Measurements from ENCODE around the gene NPY4R2. TPM values are rescaled to one million over a fixed set of nuclear protein-coding genes. Genes with fewer than 3 reads are reported as not detected.
"Not testable (repeated sequence)": the region's sequence is repeated elsewhere in the genome, so short reads cannot be mapped to it uniquely, and the experiment has no call there.

NPY4R2 gene, protein sequence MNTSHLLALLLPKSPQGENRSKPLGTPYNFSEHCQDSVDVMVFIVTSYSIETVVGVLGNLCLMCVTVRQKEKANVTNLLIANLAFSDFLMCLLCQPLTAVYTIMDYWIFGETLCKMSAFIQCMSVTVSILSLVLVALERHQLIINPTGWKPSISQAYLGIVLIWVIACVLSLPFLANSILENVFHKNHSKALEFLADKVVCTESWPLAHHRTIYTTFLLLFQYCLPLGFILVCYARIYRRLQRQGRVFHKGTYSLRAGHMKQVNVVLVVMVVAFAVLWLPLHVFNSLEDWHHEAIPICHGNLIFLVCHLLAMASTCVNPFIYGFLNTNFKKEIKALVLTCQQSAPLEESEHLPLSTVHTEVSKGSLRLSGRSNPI
- polyA plus RNA-seq (2013, experiment 1 of 2; ENCODE audit: insufficient read length) = 0.31 TPM
- not detected for polyA plus RNA-seq (2013, experiment 2 of 2; ENCODE audit: insufficient read length)

DNA sequence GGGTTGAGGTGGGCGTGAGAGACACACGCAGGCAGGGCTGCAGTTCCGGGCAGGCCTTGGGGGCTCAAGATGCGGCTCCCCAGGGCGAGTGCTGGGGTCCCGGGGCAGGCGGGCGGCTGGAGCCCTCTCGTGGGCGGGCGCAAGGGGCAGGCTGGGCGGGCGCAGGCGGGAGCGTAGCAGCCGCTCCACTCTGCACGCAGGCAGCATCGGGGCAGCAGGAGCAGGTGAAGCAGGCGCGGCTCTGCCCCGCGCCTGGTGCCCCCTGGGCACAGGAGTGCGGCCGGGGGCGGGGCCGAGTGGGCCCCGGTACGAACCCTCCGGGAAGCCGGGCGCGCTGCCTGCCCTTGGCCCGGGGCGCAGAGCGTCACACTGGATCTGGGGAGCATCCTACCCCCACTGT lies at the start of gene NPY4R2:
Gene NPY4R2, plus strand, starts transcription at position 188 of the 400 bp plus-strand sequence. CDS start 3,326 bp downstream, outside the sequence.
- not testable (repeated sequence) for DNase-seq

DNA sequence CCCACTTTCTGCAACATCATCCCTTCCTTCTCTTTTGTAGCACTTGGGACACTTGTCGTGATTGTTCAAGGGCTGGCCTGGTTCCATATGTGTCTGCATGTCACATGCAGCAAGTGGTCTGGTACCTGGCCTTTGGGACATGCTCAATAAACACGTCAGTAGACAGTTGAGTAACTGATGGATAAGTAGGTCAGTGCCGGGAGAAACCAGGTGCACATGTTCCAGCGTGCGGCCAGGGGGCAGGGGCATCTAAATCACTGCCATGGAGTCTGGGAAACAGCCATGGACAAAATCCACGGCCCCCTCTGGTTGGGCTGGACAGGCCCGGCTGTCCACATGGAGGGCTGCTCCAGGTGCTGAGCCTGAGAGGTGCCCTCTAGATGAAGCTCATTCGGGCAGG lies 47.6 kb upstream of the NPY4R2 start:
- DNase-seq = not testable (repeated sequence)

DNA sequence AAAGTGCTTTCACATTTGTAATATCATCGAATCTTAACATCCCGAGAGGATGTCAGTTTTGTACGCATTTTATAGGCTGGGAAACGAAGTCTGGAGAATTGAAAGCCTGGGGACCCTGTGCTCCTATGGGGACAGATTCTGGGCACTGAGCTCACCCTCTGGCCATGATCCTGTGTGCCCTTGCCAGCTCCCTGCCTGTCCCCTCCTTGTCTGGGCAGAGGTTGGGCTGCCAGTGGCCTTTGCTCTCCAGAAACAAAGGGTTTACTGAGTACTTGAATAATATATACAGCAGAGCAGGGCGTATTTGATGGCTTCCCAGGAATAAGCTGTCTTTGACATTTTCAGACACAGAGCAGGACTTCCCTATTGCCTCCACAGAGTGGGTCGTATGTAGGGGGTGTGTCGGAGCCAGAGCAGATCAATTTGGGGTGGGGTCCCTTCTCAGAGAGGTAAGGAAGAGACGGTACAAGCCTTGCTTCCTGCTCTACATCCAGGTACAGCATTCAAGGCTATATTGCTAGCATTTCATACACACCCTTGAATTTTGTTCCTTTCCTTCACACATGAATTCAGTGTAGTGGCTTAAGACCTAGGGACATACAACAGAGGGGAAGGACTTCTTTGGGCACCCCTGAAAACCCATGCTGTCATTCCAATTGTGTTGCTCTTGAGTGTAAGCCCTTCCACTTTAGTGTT lies 46.8 kb upstream of the NPY4R2 start:
- DNase-seq = not testable (repeated sequence)

DNA sequence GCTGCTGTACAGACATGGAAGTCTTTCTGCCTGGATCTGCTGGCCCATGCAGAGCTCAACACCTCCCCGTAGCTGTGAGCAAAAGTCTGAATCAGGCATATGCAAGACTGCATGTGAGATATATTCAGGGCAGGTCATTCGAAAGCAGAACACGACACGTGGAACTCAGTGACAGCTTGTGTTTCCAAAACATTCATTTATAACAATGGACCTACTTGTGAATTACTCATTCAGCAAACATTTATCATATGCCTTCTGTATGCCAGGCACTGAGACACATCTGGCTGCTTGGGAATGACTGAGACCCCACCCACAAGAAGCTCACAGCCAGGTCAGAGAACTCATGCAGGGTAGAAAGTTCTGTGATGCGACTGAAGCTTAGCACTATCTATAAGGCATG lies 46.2 kb upstream of the NPY4R2 start:
- DNase-seq = not testable (repeated sequence)

DNA sequence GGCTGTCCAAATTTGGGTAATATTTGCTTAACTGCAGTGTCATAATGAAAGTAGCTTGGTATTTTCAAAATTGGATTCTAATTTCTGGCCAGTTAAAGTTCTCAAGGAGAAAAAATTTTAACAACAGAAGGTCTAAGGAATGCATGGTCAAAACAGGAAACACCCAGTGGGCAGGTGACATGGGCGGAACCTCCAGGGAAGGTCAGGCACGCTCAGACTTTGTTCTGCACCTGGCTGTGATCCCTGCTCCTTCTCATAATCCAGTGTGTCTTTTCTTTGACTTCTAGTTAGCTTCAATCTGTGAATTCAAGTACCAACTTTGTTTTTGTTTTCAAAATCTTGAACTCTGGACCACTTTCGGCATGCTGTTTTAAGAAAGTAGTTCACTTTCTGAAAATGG lies 34.2 kb upstream of the NPY4R2 start:
- not testable (repeated sequence) for DNase-seq

DNA sequence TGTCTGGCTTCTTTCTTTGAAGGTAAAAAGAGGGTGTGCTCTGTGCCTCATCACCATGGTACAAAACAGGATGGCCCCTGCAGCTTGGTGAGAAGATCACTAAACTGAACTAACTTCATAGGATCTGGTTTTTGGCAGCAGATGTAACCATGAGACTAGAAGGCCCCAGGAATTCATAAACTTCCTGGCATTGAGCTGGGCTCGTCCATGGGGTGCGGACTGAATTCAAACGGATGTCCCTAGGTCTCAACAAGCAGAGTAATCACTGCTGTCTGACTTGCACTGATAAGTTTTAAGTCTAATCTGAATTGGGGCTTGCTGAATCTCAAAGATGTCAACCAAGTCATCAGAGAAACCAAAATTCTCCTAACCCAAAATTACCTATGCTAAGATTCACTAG lies 33.5 kb upstream of the NPY4R2 start:
- not testable (repeated sequence) for DNase-seq

DNA sequence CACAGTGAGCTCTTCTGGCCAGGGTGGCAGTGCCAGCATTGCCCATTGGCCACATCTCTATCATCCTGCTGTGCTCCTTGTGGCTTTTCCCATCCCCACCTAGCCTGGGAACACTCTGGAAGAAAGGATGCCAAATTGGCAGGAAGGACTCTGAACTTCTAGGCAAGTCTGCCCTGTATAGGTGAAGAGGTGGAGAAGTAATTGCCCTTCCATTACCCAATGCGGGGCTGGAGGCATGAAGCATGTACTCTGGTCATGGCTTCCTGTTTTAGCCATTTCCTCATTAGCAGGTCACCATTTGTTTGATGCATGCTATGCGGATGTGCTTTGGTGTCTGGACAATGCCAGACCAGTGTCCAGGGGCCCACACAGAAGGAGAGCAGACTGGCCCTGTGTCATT lies 32.1 kb upstream of the NPY4R2 start:
- DNase-seq = not testable (repeated sequence)

DNA sequence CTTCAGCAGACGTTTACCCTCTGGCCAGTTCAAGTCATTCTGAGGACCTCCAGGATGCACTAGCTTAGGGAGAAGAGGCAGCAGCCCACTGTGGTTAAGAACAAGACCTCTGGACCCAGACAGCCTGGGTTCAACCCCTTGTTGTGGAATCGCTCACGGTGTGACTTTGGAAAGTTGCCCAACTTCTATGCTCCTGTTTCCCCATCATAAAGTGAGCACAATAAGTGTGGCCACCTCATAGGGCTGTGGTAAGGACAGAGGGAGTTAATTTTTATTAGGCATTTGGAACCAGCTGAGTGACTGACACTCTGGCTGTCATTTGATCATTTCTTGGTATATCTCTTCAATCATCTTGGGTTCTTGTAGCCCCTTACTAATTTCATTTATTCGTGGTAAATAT lies 31.6 kb upstream of the NPY4R2 start:
- not testable (repeated sequence) for DNase-seq

DNA sequence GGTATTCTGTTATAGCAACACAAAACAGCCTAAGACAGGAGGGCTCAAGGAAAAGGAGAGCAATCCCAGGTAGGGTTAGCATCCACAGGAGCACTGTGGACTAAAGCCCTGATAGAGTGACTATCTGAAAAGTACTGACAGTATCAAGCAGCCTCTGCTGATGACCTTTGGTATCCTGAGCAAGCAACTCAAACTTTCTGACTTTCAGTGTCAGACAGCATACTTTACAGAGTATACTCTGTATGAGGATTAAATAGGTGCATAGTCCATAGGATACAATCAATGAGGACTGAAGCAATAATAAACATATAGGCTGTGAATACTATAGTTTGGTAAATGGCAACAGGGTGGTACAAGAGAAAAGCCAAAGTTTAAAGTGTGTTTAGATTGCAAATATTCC lies 27.7 kb upstream of the NPY4R2 start:
- DNase-seq = not testable (repeated sequence)

DNA sequence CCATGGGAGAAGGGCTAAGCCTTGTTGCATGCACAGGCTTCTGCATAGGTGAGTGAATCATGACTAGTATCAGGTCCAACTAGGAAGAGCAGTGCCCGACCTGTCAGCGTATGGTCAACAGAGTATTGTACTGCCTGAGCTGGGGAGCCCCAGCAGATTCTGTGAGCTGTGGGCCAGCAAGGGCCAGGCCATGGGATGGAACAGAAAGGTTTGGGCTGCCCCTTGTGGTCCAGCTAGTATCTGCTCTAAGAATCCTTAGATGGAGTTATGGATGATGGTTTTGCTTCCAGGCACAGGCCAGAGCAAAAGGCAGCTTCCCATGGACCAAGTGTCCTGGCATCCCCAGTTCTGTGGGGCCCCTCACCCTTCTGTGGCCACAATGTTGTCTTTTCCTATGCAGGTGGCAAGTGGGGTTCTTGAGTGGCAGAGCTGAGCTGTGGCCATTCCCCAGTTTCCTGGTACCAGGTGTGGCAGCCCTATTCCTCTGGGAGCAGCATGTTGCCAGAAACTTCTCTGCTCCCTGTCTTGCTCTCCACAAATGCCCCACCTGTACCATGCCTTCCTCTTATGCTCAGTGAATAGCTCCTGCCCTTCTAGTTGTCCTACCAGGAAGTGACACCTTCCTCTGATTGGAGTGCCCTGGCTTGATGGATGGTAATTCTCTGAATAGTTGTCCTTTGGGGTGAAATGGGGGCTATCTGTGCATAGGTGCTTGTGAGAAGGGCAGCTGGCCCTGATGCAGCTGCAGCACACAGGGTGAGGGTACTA lies 25.8 kb upstream of the NPY4R2 start:
- not testable (repeated sequence) for DNase-seq

DNA sequence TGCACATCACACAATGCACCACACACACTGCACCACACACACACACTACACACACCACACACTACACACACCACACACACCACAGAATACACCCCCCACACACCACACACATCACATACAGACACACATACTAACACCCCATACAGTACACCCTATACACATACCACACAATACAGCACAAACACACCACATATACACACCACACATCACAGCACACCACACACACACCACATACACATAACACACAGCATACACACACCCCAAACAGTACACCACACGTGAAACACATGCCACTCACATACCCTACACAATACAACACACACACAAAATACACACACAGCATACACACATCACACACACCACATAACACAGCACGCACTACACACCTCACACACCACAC lies 23.9 kb upstream of the NPY4R2 start:
- not testable (repeated sequence) for DNase-seq

DNA sequence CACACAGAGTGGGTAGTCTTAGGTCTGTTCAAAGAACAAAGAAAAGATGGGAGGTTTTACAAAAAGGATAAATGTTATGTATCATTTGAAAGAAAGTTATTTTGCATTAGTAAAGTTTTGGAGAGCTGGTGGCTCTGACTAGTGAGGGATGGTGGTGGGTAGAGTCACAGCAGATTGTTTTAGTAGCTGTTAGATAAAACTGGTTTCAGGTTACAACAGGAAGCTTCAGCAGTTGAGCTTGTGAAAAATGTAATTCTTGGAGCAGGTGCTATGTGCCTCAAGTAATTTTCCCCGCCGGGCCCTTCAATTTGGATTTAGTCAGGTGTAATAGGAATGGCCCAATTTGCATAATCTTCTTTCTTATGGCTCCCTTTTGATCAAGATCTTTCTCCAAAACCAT lies 20.6 kb upstream of the NPY4R2 start:
- not testable (repeated sequence) for DNase-seq

DNA sequence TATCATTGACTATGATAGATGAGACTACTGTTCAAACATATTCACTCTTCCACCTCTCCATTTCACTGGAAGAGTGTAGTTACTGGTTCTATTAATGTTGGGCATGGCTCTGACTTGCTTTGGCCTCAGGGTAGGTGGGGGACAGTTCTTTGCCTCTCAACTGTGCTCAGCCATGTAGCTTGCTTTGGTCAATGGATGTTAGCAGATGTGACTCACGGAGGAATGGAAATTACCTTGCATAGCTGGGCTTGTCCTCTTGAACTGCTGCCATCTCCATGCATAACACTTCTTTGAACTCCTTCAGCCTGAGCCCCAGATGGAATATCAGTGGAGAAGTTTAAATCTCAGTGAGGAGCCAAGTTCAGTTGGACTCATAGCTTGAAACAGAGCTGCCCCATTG lies 9.1 kb upstream of the NPY4R2 start:
- not testable (repeated sequence) for DNase-seq

DNA sequence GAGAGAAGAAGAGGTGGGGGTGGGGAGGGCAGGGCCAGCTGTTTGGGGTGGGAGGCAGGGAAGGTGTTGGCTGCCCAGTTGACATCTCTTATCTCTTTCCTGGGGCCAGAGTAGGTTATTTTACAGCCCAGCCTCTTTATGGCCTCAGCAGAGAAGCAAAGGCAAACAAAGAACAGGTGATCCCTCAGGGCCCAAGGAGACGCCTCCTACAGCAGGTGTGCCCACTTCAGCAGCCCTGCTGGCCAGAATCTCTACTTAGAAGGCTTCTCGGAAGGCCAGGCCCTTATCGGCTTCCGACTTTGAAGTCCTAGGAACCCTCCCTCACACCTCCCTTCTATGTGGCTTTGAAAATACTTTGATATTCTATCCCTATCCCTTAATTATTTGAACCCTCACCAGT lies 8.0 kb upstream of the NPY4R2 start:
- not testable (repeated sequence) for DNase-seq

DNA sequence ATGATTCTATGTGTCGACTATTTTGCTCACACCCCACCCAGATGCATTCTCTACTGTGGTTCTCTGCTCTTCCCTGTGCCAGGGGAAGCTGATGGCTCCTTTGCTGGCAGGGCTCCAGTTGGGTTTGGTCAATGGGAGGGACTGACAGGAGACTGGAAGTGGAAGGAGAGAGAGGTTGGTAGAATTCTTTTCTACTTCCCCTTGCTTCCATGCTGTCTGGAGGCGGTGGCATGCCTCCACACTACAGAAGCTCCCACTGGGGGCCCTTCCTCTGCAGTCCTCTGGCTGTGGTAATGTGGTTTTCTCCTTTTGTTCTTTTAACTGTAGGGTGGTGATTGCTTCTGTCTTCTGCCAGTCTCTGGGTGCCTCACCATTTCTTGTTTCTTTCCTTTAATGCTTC lies 4.4 kb upstream of the NPY4R2 start:
- DNase-seq = not testable (repeated sequence)

DNA sequence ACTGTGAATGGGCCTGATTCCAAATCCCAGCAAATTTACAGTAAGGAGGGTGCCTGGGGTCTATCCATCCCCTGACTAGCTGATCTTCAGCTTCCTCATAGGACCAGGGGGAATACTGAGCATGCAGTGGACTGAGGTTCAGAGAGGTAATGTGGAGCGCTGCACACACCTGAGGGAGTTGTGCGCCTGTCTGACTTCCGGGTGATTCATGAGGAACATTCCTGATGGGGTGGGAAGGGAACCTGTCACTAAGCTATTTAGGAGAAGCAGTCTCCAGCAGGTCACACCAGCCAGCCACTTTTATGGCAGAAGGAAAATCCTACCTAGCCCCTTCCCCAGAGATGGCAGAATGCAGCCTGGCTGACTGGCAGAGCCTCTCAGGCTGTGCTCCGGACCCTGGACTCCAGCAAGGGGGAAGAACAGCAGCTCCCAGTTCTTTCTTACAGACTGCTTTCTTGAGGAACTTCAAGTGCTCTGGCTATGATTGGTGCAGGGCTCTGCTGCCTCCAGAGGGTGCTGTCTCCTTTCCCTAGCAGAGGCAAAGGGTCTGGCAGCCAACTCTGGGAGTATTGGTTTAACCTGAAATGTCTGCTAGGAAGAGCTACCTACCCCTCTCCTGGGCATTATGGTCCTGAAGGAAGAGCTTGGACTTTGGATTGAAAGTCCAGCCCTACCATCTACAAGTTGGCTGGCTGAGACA lies 2.5 kb upstream of the NPY4R2 start:
- not testable (repeated sequence) for DNase-seq

DNA sequence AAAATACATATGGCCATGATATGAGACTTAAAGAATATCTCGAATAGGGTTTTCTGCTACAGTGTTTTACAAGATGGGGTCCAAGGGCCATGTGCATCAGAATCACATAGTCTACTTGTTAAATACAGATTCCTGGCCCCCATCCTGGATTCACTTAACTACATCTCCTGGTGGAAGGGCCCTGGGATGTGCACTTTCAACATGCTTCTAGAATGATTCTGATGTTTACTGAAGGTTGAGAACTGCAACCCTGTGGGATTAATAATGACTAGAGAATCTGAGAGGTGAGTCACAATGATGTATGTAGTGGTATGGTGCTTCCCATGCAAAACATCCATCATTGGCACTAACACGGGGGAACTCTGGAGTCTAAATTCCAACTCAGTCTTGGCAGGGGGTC lies 2.1 kb downstream of the NPY4R2 start:
- DNase-seq = peak; percentile 67

DNA sequence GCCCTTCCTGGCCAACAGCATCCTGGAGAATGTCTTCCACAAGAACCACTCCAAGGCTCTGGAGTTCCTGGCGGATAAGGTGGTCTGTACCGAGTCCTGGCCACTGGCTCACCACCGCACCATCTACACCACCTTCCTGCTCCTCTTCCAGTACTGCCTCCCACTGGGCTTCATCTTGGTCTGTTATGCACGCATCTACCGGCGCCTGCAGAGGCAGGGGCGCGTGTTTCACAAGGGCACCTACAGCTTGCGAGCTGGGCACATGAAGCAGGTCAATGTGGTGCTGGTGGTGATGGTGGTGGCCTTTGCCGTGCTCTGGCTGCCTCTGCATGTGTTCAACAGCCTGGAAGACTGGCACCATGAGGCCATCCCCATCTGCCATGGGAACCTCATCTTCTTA lies 4.0 kb downstream of the NPY4R2 start:
- DNase-seq = not testable (repeated sequence)

DNA sequence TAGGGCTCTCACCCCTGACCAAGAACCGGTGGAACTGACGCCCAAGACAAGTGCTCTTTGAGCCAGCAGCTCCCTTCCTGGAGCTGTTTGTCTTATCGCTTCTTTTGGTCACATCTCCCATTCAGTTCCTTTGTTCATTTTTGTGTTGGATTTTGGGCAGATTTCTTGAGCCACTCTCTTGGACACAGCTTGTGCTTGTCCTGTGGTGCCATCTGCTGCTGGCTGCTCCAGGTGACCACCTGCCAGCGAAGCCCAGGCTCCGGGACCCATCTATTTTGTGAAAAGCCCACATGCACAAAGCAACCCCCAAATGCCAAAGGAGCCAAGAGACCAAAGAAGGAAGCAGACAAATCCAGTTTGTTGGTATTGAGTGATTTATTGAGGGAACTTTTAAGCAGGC lies 6.2 kb downstream of the NPY4R2 start:
- DNase-seq = not testable (repeated sequence)

DNA sequence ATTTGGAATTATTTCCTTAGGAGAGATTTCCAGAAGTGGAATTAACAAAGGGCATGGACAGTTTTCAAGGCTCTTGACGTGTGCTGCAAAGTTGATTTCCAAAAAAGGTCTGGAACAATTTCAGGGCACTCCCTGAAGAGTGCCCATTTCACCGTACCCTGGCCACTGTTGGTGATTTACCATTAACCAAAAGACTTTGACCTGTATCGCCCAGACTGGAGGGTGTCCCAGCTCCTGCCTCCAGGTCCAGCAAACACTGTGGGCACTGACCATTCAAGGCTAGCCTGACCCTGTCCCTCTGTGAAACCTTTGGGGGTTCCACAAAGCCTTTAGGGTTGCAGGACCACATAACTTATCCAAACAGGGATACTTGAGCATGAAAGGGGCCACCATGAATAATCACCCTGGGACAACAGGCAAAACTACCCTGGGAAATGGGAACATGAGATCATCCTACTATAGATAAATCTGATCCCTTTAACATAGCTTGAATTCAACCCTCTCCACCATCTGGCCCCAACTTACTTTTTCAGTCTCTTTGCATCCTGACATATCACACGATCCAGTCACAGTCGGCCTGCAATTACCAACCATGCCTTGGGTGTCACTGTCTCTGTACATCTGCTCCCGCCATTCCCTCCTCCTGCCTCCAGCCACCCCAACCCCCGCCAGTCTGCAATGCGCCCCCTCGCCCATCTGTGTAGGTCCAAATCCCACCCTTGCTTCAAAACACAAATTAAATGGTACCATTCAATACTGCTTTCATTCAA lies 8.9 kb downstream of the NPY4R2 start:
- not testable (repeated sequence) for DNase-seq

DNA sequence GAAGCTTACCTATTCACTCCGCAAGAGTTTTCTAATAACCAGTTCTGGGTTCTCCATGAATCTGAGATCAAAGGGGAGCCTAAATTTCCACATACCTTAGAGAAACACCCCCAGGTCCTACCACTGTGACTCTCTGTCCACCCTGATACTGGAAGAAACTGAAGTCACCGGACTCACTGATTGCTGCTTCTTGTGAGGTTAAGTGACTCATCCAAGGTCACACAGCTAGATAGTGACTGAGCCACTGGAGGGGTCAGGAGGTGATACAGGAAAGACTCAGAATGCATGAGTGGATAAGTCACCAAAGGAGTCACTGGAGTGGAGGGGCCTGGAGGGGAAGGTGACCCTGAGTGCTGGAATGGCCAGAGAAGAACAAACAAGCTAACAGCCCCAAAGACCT lies 9.8 kb downstream of the NPY4R2 start:
- DNase-seq = not testable (repeated sequence)

All from fibroblast of skin of abdomen (primary cell).